Prostate gland (tissue), 2 donors: Measurements from ENCODE around the gene ARHGEF12.

ENCODE experiments used
- POLR2A ChIP-seq: fragments of 450-650 bp; IDR thresholded peaks from one replicate; pipeline ENCODE4 v1.6.1; 2016; ENCODE audit warnings: antibody characterized with exemption, mild to moderate bottlenecking
- TF ChIP-seq, protein P1 (sequence below), 4 experiments: fragments of 200-600 bp in 2 of 4; fragments of 450-650 bp in 2 of 4; sonication (generic) in 2 of 4; IDR thresholded peaks; 1 replicate in 3 of 4; 2 replicates in 1 of 4; pipeline ENCODE4 v1.5.1; 2016 to 2019; ENCODE audit warnings: antibody characterized with exemption in 4 of 4, mild to moderate bottlenecking in 2 of 4, moderate library complexity in 2 of 4

DNA sequence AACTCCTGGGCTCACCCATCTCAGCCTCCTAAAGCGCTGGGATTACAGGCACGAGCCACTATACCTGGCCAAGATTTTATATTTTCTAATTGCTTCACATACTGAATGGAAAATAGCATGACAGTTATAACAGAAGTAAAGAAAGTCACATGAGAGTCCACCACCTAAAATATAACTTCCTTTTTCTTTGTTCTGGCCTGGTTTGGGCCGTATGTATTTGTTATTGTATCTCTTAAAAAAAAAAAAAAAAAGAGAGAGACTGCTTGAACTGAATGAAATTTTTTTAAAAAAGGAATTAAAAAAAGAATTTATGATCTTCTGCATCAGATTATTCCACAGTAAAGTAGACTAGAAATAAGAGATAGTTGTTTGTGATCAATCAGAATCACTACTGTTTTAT lies 89.3 kb downstream of the ARHGEF12 start:
- no peak for TF ChIP-seq POLR2A
- TF ChIP-seq, protein P1, sequence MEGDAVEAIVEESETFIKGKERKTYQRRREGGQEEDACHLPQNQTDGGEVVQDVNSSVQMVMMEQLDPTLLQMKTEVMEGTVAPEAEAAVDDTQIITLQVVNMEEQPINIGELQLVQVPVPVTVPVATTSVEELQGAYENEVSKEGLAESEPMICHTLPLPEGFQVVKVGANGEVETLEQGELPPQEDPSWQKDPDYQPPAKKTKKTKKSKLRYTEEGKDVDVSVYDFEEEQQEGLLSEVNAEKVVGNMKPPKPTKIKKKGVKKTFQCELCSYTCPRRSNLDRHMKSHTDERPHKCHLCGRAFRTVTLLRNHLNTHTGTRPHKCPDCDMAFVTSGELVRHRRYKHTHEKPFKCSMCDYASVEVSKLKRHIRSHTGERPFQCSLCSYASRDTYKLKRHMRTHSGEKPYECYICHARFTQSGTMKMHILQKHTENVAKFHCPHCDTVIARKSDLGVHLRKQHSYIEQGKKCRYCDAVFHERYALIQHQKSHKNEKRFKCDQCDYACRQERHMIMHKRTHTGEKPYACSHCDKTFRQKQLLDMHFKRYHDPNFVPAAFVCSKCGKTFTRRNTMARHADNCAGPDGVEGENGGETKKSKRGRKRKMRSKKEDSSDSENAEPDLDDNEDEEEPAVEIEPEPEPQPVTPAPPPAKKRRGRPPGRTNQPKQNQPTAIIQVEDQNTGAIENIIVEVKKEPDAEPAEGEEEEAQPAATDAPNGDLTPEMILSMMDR (IDR thresholded peaks at IDR 0.05) = no peak
